ENCODE measurements around the gene BAG1.

DNA sequence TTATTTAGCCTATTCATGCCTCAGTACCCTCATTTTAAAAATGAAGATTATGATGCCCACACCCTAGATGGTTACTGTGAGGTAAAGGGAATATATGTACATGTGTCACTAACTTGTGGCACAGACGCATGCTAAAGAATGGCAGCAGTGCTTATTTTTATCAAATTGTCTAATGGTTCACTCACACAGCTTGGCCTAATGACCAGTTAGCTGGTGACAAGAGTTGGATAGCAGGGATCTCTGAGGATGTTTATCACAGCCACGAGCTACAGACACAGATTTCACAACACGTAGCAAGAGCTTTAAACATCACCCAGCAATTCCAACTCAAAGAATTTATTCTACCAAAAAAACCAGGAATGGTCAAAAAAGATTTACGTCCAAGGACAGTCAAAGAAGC lies 7.2 kb downstream of the BAG1 start:
- TF ChIP-seq EZH2 (IDR thresholded peaks at IDR 0.05; ENCODE audit: borderline replicate concordance, low read length) = no peak
- TF ChIP-seq CTCF (IDR thresholded peaks at IDR 0.05; ENCODE audit: low read length) = no peak

All from OCI-LY1 (cell line).